Keratinocyte (primary cell): Measurements from ENCODE around the gene GNMT. TPM values are rescaled to one million over a fixed set of nuclear protein-coding genes. Genes with fewer than 3 reads are reported as not detected.

Source experiments
- DNase-seq: peaks from one replicate; pipeline ENCODE4 v3.0.0-alpha.2; 2011; ENCODE audit warnings: low read depth, missing footprints, low spot score
- FAIRE-seq: peaks from 2 replicates; lab custom pipeline; 2011; peaks lifted over from hg19 to GRCh38; lab: Jason Lieb, UNC
- H2AFZ ChIP-seq: 2 replicates; pipeline ENCODE4 v1.6.0; 2012; ENCODE audit warnings: low read length, control low read depth, inconsistent platforms; ENCODE audit not compliant: control insufficient read depth
- H3K27ac ChIP-seq: 2 replicates; pipeline ENCODE4 v1.5.1; 2011; ENCODE audit warnings: low read length; ENCODE audit not compliant: control insufficient read depth, insufficient read depth
- H3K27me3 ChIP-seq: 3 replicates; pipeline ENCODE4 v1.6.0; 2011; ENCODE audit warnings: low read length; ENCODE audit not compliant: control insufficient read depth, insufficient read depth; ENCODE audit errors: extremely low read depth
- H3K36me3 ChIP-seq, 2 experiments: 2 replicates in 1 of 2; 3 replicates in 1 of 2; pipeline ENCODE4 v1.5.1; 2011; ENCODE audit warnings: low read length in 2 of 2, mild to moderate bottlenecking in 1 of 2; ENCODE audit not compliant: control insufficient read depth in 2 of 2, insufficient read depth in 2 of 2; ENCODE audit errors: extremely low read depth in 1 of 2
- H3K4me1 ChIP-seq: 3 replicates; pipeline ENCODE4 v1.5.1; 2011; ENCODE audit warnings: low read length; ENCODE audit not compliant: control insufficient read depth, insufficient read depth; ENCODE audit errors: extremely low read depth
- H3K4me2 ChIP-seq: 3 replicates; pipeline ENCODE4 v1.6.0; 2011; ENCODE audit warnings: low read depth, low read length; ENCODE audit not compliant: control insufficient read depth, insufficient read depth; ENCODE audit errors: extremely low read depth
- H3K4me3 ChIP-seq, 3 experiments: fragments of 200-600 bp in 1 of 3; sonication (generic) in 1 of 3; 2 replicates in 2 of 3; 3 replicates in 1 of 3; pipeline ENCODE4 v1.5.1; 2011 to 2016; ENCODE audit warnings: low read length in 3 of 3, mild to moderate bottlenecking in 3 of 3, control low read depth in 2 of 3, inconsistent platforms in 1 of 3, low read depth in 1 of 3, mixed read lengths in 1 of 3, mixed run types in 1 of 3, moderate library complexity in 1 of 3; ENCODE audit not compliant: control insufficient read depth in 2 of 3, insufficient read depth in 2 of 3; ENCODE audit errors: extremely low read depth in 1 of 3
- H3K79me2 ChIP-seq: 2 replicates; pipeline ENCODE4 v1.6.0; 2012; ENCODE audit warnings: low read length; ENCODE audit not compliant: control insufficient read depth, insufficient read depth
- H3K9ac ChIP-seq: 3 replicates; pipeline ENCODE4 v1.6.0; 2011; ENCODE audit warnings: low read length; ENCODE audit not compliant: control insufficient read depth, insufficient read depth; ENCODE audit errors: extremely low read depth
- H3K9me1 ChIP-seq: 3 replicates; pipeline ENCODE4 v1.6.0; 2011; ENCODE audit warnings: low read length; ENCODE audit not compliant: control insufficient read depth, insufficient read depth; ENCODE audit errors: extremely low read depth
- H3K9me3 ChIP-seq: 2 replicates; pipeline ENCODE4 v1.5.1; 2012; ENCODE audit warnings: low read depth, low read length; ENCODE audit not compliant: control insufficient read depth
- H4K20me1 ChIP-seq: 3 replicates; pipeline ENCODE4 v1.6.0; 2011; ENCODE audit warnings: low read length; ENCODE audit not compliant: control insufficient read depth, insufficient read depth; ENCODE audit errors: extremely low read depth
- EZH2 ChIP-seq: IDR thresholded peaks from one replicate; pipeline ENCODE4 v1.6.1; 2012; ENCODE audit warnings: inconsistent platforms, mild to moderate bottlenecking, low read length, moderate library complexity
- dilution Hi-C: fragments of 300-500 bp; cut with MboI; formaldehyde crosslinking; loops from one replicate; pipeline ENCODE4 v1.7.0; 2020; ENCODE audit warnings: low sequenced_read_pairs; ENCODE audit not compliant: extremely low pct_ligation_motif_present
- polyA plus RNA-seq, 5 experiments: library from polyadenylated mRNA; depleted of rRNA in 3 of 5; stranded (reverse) in 3 of 5; stranded (forward) in 1 of 5; unstranded in 1 of 5; fragments of >200 nt; gene quantifications; 1 replicate in 1 of 5; 2 replicates in 3 of 5; 3 replicates in 1 of 5; pipeline versions ENCODE4 v1.2.1 to v1.2.3, GENCODE V29; 2011 to 2012; ENCODE audit warnings: missing spikeins in 2 of 5, low read depth in 1 of 5, low replicate concordance in 1 of 5
- TF ChIP-seq, protein P1 (sequence below), 3 experiments: IDR thresholded peaks in 1 of 3; conservative IDR thresholded peaks in 1 of 3; optimal IDR thresholded peaks in 1 of 3; 2 replicates in 2 of 3; 3 replicates in 1 of 3; pipeline versions ENCODE3 to v1.5.1; 2011; ENCODE audit warnings: low read length in 3 of 3, mild to moderate bottlenecking in 3 of 3, moderate library complexity in 2 of 3, control low read depth in 1 of 3, inconsistent platforms in 1 of 3; ENCODE audit not compliant: insufficient read depth in 2 of 3; ENCODE audit errors: extremely low read depth in 1 of 3

GNMT gene
- polyA plus RNA-seq, 1 donor (not counting 4 experiments of a cell fraction or from before 2014, with no cell fraction given): 0.08 TPM

GRCh38 chr6:42937548-42938427 lies 22.8 kb upstream of the GNMT start:
- no peaks in the 10 kb centered on the region for H4K20me1 ChIP-seq
- no peaks in the 10 kb centered on the region for H3K9me1 ChIP-seq
- H3K79me2 ChIP-seq: peaks cover 6% of the 10 kb centered on the region
- DNase-seq (no peak), FAIRE-seq (no peak)
- TF ChIP-seq EZH2: no peak
- TF ChIP-seq, protein P1, sequence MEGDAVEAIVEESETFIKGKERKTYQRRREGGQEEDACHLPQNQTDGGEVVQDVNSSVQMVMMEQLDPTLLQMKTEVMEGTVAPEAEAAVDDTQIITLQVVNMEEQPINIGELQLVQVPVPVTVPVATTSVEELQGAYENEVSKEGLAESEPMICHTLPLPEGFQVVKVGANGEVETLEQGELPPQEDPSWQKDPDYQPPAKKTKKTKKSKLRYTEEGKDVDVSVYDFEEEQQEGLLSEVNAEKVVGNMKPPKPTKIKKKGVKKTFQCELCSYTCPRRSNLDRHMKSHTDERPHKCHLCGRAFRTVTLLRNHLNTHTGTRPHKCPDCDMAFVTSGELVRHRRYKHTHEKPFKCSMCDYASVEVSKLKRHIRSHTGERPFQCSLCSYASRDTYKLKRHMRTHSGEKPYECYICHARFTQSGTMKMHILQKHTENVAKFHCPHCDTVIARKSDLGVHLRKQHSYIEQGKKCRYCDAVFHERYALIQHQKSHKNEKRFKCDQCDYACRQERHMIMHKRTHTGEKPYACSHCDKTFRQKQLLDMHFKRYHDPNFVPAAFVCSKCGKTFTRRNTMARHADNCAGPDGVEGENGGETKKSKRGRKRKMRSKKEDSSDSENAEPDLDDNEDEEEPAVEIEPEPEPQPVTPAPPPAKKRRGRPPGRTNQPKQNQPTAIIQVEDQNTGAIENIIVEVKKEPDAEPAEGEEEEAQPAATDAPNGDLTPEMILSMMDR (optimal IDR thresholded peaks at IDR 0.05 in 1 of 3, IDR thresholded peaks at IDR 0.05 in 1 of 3, conservative IDR thresholded peaks at IDR 0.05 in 1 of 3; ENCODE audit: extremely low read depth in 1 of 3, insufficient read depth in 2 of 3, low read length in 3 of 3): no peak
- no peak overlapping the region for H3K4me2 ChIP-seq
- peaks cover 21 to 28% of the 10 kb centered on the region in 2 experiments for H3K36me3 ChIP-seq
- dilution Hi-C loops: no loop called here
- no peak overlapping the region for H3K4me3 ChIP-seq
- no peaks in the 10 kb centered on the region for H3K9me3 ChIP-seq
- H3K4me1 ChIP-seq: no peaks in the 10 kb centered on the region
- H3K27ac ChIP-seq: no peak overlapping the region
- H3K9ac ChIP-seq: no peak overlapping the region
- H2AFZ ChIP-seq: no peak overlapping the region
- no peaks in the 10 kb centered on the region for H3K27me3 ChIP-seq

GRCh38 chr6:42938428-42938796 lies 22.1 kb upstream of the GNMT start:
- no peak for FAIRE-seq

More at GRCh38 chr6:42938428-42938796, 22.1 kb upstream of the GNMT start:
- TF ChIP-seq, protein P1 (optimal IDR thresholded peaks at IDR 0.05 in 1 of 3, IDR thresholded peaks at IDR 0.05 in 1 of 3, conservative IDR thresholded peaks at IDR 0.05 in 1 of 3; ENCODE audit: extremely low read depth in 1 of 3, insufficient read depth in 2 of 3, low read length in 3 of 3): no peak
- TF ChIP-seq EZH2: no peak
- Histone ChIP-seq H3K9ac (no peak overlapping the region), H3K9me1 (no peaks in the 10 kb centered on the region), H3K27ac (no peak overlapping the region), H3K27me3 (no peaks in the 10 kb centered on the region), H3K36me3 (peaks cover 21 to 28% of the 10 kb centered on the region in 2 experiments), H3K79me2 (peaks cover 2% of the 10 kb centered on the region), H2AFZ (no peak overlapping the region), H3K9me3 (no peaks in the 10 kb centered on the region), H3K4me1 (no peaks in the 10 kb centered on the region), H3K4me3 (no peak overlapping the region), H3K4me2 (no peak overlapping the region), H4K20me1 (no peaks in the 10 kb centered on the region)
- DNase-seq: no peak
- dilution Hi-C loops: no loop called here
